IPS-18a (cell line): ENCODE data around the gene LIG4.

Experiments
- H3K27ac ChIP-seq: one replicate; pipeline ENCODE4 v1.5.1; 2013; ENCODE audit warnings: low read length
- H3K27me3 ChIP-seq: one replicate; pipeline ENCODE4 v1.6.1; 2013; ENCODE audit warnings: mild to moderate bottlenecking, low read length; ENCODE audit not compliant: control insufficient read depth, insufficient read depth
- H3K36me3 ChIP-seq: one replicate; pipeline ENCODE4 v1.6.1; 2013; ENCODE audit warnings: low read depth, low read length; ENCODE audit not compliant: control insufficient read depth
- H3K4me1 ChIP-seq: one replicate; pipeline ENCODE4 v1.6.1; 2013; ENCODE audit warnings: low read depth, low read length; ENCODE audit not compliant: control insufficient read depth
- H3K4me3 ChIP-seq: one replicate; pipeline ENCODE4 v1.5.1; 2013; ENCODE audit warnings: low read length
- H3K9ac ChIP-seq: one replicate; pipeline ENCODE4 v1.6.1; 2013; ENCODE audit warnings: mild to moderate bottlenecking, low read length, moderate library complexity
- H3K9me3 ChIP-seq: one replicate; pipeline ENCODE4 v1.6.1; 2013; ENCODE audit warnings: low read depth, low read length; ENCODE audit not compliant: control insufficient read depth

Gene LIG4

GRCh38 chr13:108215436-108215835 is at the start of gene LIG4:
Gene LIG4 (minus strand): TSS chr13:108215536. CDS start chr13:108211268, 4,268 bp downstream.
- Histone ChIP-seq H3K4me3 (peak within 1 kb of the TSS; percentile 60), H3K4me1 (peaks cover 9% of the 10 kb centered on the region), H3K27ac (no peak within 1 kb of the TSS), H3K36me3 (peaks cover 5% of the 10 kb centered on the region), H3K9me3 (no peaks in the 10 kb centered on the region), H3K27me3 (no peaks in the 10 kb centered on the region), H3K9ac (peak within 1 kb of the TSS; percentile 30)

GRCh38 chr13:108263621-108264355 is 48.5 kb upstream of the LIG4 start:
- H3K4me1 ChIP-seq = no peaks in the 10 kb centered on the region
- H3K27me3 ChIP-seq = no peaks in the 10 kb centered on the region
- H3K9me3 ChIP-seq = no peaks in the 10 kb centered on the region
- H3K9ac ChIP-seq = no peak overlapping the region
- H3K4me3 ChIP-seq = no peak overlapping the region
- H3K36me3 ChIP-seq = no peaks in the 10 kb centered on the region
- no peak overlapping the region for H3K27ac ChIP-seq

- Histone ChIP-seq H3K36me3 (no peaks in the 10 kb centered on the region), H3K27me3 (no peaks in the 10 kb centered on the region), H3K27ac (no peak overlapping the region), H3K9ac (no peak overlapping the region), H3K4me1 (no peaks in the 10 kb centered on the region), H3K9me3 (no peaks in the 10 kb centered on the region), H3K4me3 (no peak overlapping the region)
These were observed 41.9 kb upstream of the LIG4 start for GRCh38 chr13:108257248-108257647.

- Histone ChIP-seq H3K9ac (no peak overlapping the region), H3K4me1 (no peaks in the 10 kb centered on the region), H3K27me3 (no peaks in the 10 kb centered on the region), H3K9me3 (no peaks in the 10 kb centered on the region), H3K36me3 (no peaks in the 10 kb centered on the region), H3K27ac (no peak overlapping the region), H3K4me3 (no peak overlapping the region)
These were observed 33.8 kb upstream of the LIG4 start for GRCh38 chr13:108249150-108249549.

GRCh38 chr13:108230377-108230776 is 15.0 kb upstream of the LIG4 start:
- H3K4me1 ChIP-seq = no peaks in the 10 kb centered on the region
- H3K27ac ChIP-seq = no peak overlapping the region
- H3K4me3 ChIP-seq = no peak overlapping the region
- no peaks in the 10 kb centered on the region for H3K9me3 ChIP-seq
- no peaks in the 10 kb centered on the region for H3K36me3 ChIP-seq
- H3K27me3 ChIP-seq = no peaks in the 10 kb centered on the region
- H3K9ac ChIP-seq = no peak overlapping the region

- Histone ChIP-seq H3K27ac (no peak overlapping the region), H3K4me1 (no peaks in the 10 kb centered on the region), H3K36me3 (no peaks in the 10 kb centered on the region), H3K27me3 (no peaks in the 10 kb centered on the region), H3K9me3 (no peaks in the 10 kb centered on the region), H3K9ac (no peak overlapping the region), H3K4me3 (no peak overlapping the region)
These were observed 12.4 kb upstream of the LIG4 start for GRCh38 chr13:108227651-108228272.

GRCh38 chr13:108226184-108226583 is 10.8 kb upstream of the LIG4 start:
- Histone ChIP-seq H3K9ac (no peak overlapping the region), H3K4me1 (no peaks in the 10 kb centered on the region), H3K27ac (no peak overlapping the region), H3K9me3 (no peaks in the 10 kb centered on the region), H3K36me3 (no peaks in the 10 kb centered on the region), H3K4me3 (no peak overlapping the region), H3K27me3 (no peaks in the 10 kb centered on the region)

GRCh38 chr13:108225440-108225839 is 10.1 kb upstream of the LIG4 start:
- no peaks in the 10 kb centered on the region for H3K36me3 ChIP-seq
- no peaks in the 10 kb centered on the region for H3K27me3 ChIP-seq
- H3K4me3 ChIP-seq = no peak overlapping the region

GRCh38 chr13:108223687-108224503 is 8.6 kb upstream of the LIG4 start:
- Histone ChIP-seq H3K27me3 (no peaks in the 10 kb centered on the region), H3K4me1 (peaks cover 6% of the 10 kb centered on the region), H3K4me3 (no peak overlapping the region), H3K9ac (no peak overlapping the region), H3K36me3 (no peaks in the 10 kb centered on the region), H3K27ac (no peak overlapping the region), H3K9me3 (no peaks in the 10 kb centered on the region)

More at GRCh38 chr13:108225440-108225839, 10.1 kb upstream of the LIG4 start:
- Histone ChIP-seq H3K27ac (no peak overlapping the region), H3K9ac (no peak overlapping the region), H3K4me1 (no peaks in the 10 kb centered on the region), H3K9me3 (no peaks in the 10 kb centered on the region)

- Histone ChIP-seq H3K4me1 (peaks cover 6% of the 10 kb centered on the region), H3K9ac (no peak overlapping the region), H3K9me3 (no peaks in the 10 kb centered on the region), H3K27ac (no peak overlapping the region), H3K4me3 (peak overlapping the region; percentile 71), H3K27me3 (no peaks in the 10 kb centered on the region), H3K36me3 (no peaks in the 10 kb centered on the region)
These were observed 4.7 kb upstream of the LIG4 start for GRCh38 chr13:108220041-108220440.

- no peaks in the 10 kb centered on the region for H3K9me3 ChIP-seq
- peaks cover 9% of the 10 kb centered on the region for H3K4me1 ChIP-seq
These were observed 3.0 kb upstream of the LIG4 start, which contains the start of gene ABHD13 for GRCh38 chr13:108218044-108218974. Gene ABHD13 (plus strand): TSS chr13:108218392. CDS start chr13:108229219, 10,827 bp downstream.

More at GRCh38 chr13:108218044-108218974, 3.0 kb upstream of the LIG4 start, which contains the start of gene ABHD13:
- peak within 1 kb of the TSS; percentile 79 for H3K9ac ChIP-seq
- H3K4me3 ChIP-seq = peak within 1 kb of the TSS; percentile 71
- H3K36me3 ChIP-seq = no peaks in the 10 kb centered on the region
- peak within 1 kb of the TSS; percentile 56 for H3K27ac ChIP-seq
- no peaks in the 10 kb centered on the region for H3K27me3 ChIP-seq
